Cardiac fibroblast (primary cell): Measurements from ENCODE around the gene ZRSR2.
"Not testable (repeated sequence)": the region's sequence is repeated elsewhere in the genome, so short reads cannot be mapped to it uniquely, and the experiment has no call there.

Experiments
- DNase-seq, 2 donors: peaks; one replicate each; pipeline versions ENCODE4 v3.0.0 to v3.0.0-alpha.2; 2010; ENCODE audit warnings: low read depth in 2 of 2
- H3K4me3 ChIP-seq, 2 donors: replicated peaks in 1 of 2; 1 replicate in 1 of 2; 2 replicates in 1 of 2; pipeline ENCODE4 v1.5.1; 2011; ENCODE audit warnings: low read depth in 2 of 2, low read length in 2 of 2, mild to moderate bottlenecking in 2 of 2, moderate library complexity in 1 of 2
- CTCF ChIP-seq: IDR thresholded peaks from one replicate; pipeline ENCODE4 v1.5.1; 2011; ENCODE audit warnings: low read depth, mild to moderate bottlenecking, low read length, inconsistent platforms

Gene ZRSR2

GRCh38 chrX:15749642-15750610, 40.4 kb upstream of the ZRSR2 start:
- peak in 1 of 2 donors; percentile 30 for DNase-seq
- H3K4me3 ChIP-seq: no peak overlapping the region
- no peak for TF ChIP-seq CTCF

- no peak for TF ChIP-seq CTCF
- H3K4me3 ChIP-seq: no peak overlapping the region
- DNase-seq: no peak
Observed at GRCh38 chrX:15750611-15751154, 39.6 kb upstream of the ZRSR2 start.

- DNase-seq: peak in 1 of 2 donors; percentile 17
Observed at GRCh38 chrX:15751155-15751819, 39.0 kb upstream of the ZRSR2 start.

GRCh38 chrX:15755091-15755490, 35.2 kb upstream of the ZRSR2 start:
- no peak for DNase-seq
- no peak for TF ChIP-seq CTCF
- no peak overlapping the region for H3K4me3 ChIP-seq

More at GRCh38 chrX:15751155-15751819, 39.0 kb upstream of the ZRSR2 start:
- no peak overlapping the region for H3K4me3 ChIP-seq
- TF ChIP-seq CTCF: no peak

GRCh38 chrX:15758140-15758539, 32.1 kb upstream of the ZRSR2 start:
- no peak overlapping the region for H3K4me3 ChIP-seq
- DNase-seq: no peak
- TF ChIP-seq CTCF: no peak

- not testable (repeated sequence) for DNase-seq, H3K4me3 ChIP-seq
Observed at GRCh38 chrX:15759886-15760285, 30.4 kb upstream of the ZRSR2 start.
